RWPE1 (cell line): ENCODE data around the gene UBR2.
A peak's percentile ranks its signal among the peaks of the same experiment; 100 is the strongest.

ENCODE experiments used
- CTCF ChIA-PET: fragments of 350-600 bp; sonication (Branson Sonifier 250); formaldehyde crosslinking; extraction: SDS; loops from one replicate; lab custom pipeline; 2021; lab: Yijun Ruan, JAX
- POLR2A ChIA-PET: fragments of 400-600 bp; formaldehyde crosslinking; extraction: SDS; loops from one replicate; lab custom pipeline; 2020; ENCODE audit warnings: antibody characterized with exemption; ENCODE audit not compliant: low non-redundant PET; lab: Yijun Ruan, JAX
- DNase-seq: peaks from one replicate; pipeline ENCODE4 v3.0.0; 2012; ENCODE audit warnings: low spot score
- H3K27ac ChIP-seq: fragments of 450-650 bp; 2 replicates; pipeline ENCODE4 v1.5.1; 2017
- CTCF ChIP-seq: fragments of 450-650 bp; conservative IDR thresholded peaks from 2 replicates; pipeline ENCODE4 v1.5.1; 2017; ENCODE audit warnings: low read depth, mild to moderate bottlenecking

UBR2 gene

GRCh38 chr6:42722497-42722896 is 158.7 kb downstream of the UBR2 start, which contains the start of gene PRPH2:
Gene PRPH2, minus strand, starts transcription at chr6:42722597. Its CDS starts 263 bp downstream, at chr6:42722334.
- no peak within 1 kb of the TSS for H3K27ac ChIP-seq
- ChIA-PET CTCF (no interaction called here), POLR2A (no interaction called here)
- TF ChIP-seq CTCF: no peak
- no peak for DNase-seq

- POLR2A ChIA-PET: no interaction called here
These were observed 161.0 kb downstream of the UBR2 start for GRCh38 chr6:42724825-42725224.

GRCh38 chr6:42726026-42726425 is 162.2 kb downstream of the UBR2 start:
- POLR2A ChIA-PET: no interaction called here
- CTCF ChIA-PET: interaction anchor here (0.6 to 2.4 kb wide), 10 partner anchors 10 to 174 kb away, joined by 3 to 15 read pairs (median 3); partner anchors contain the start of gene TBCC
- H3K27ac ChIP-seq: no peak overlapping the region
- no peak for TF ChIP-seq CTCF
- no peak for DNase-seq

More at GRCh38 chr6:42724825-42725224, 161.0 kb downstream of the UBR2 start:
- CTCF ChIA-PET: interaction anchor here (0.6 to 2.4 kb wide), 2 partner anchors 23 to 63 kb away, joined by 3 to 15 read pairs; no protein-coding TSS in a partner anchor
- no peak overlapping the region for H3K27ac ChIP-seq
- no peak for TF ChIP-seq CTCF
- no peak for DNase-seq

- peak; percentile 83 for DNase-seq
- peak; percentile 86 for TF ChIP-seq CTCF
- ChIA-PET CTCF (interaction anchor here (0.6 to 2.4 kb wide), 12 partner anchors 11 to 173 kb away, joined by 3 to 15 read pairs (median 3); partner anchors contain the start of gene TBCC), POLR2A (no interaction called here)
- H3K27ac ChIP-seq: peak overlapping the region; percentile 65
These were observed 162.8 kb downstream of the UBR2 start for GRCh38 chr6:42726485-42727086.

- ChIA-PET POLR2A (no interaction called here), CTCF (interaction anchor here (0.6 to 2.4 kb wide), 4 partner anchors 17 to 65 kb away, joined by 3 to 15 read pairs (median 4); no protein-coding TSS in a partner anchor)
- DNase-seq: no peak
- TF ChIP-seq CTCF: no peak
- H3K27ac ChIP-seq: peak overlapping the region; percentile 65
These were observed 163.3 kb downstream of the UBR2 start for GRCh38 chr6:42727087-42727611.

- ChIA-PET POLR2A (no interaction called here), CTCF (interaction anchor here (0.6 to 1.2 kb wide), 3 partner anchors 18 to 156 kb away, joined by 3 read pairs; no protein-coding TSS in a partner anchor)
- no peak overlapping the region for H3K27ac ChIP-seq
These were observed 163.8 kb downstream of the UBR2 start for GRCh38 chr6:42727627-42728026.

More at GRCh38 chr6:42727627-42728026, 163.8 kb downstream of the UBR2 start:
- no peak for DNase-seq
- no peak for TF ChIP-seq CTCF
